Mesothelial cell of epicardium (in vitro differentiated cells): Measurements from ENCODE around the gene ZFHX2. TPM values are rescaled to one million over a fixed set of nuclear protein-coding genes. Genes with fewer than 3 reads are reported as not detected.
A peak's percentile ranks its signal among the peaks of the same experiment; 100 is the strongest.

ENCODE experiments used
- DNase-seq, 2 experiments: peaks; one replicate each; pipeline ENCODE4 v3.0.0; 2021; ENCODE audit warnings: low spot score in 2 of 2; ENCODE audit not compliant: unreplicated experiment in 2 of 2
- H3K27ac Mint-ChIP-seq: 2 replicates; pipeline ENCODE4 v1.8.0; 2021; ENCODE audit warnings: mixed read lengths
- H3K27me3 Mint-ChIP-seq: 2 replicates; pipeline ENCODE4 v1.8.0; 2021; ENCODE audit warnings: low read depth, mixed read lengths
- H3K36me3 Mint-ChIP-seq: 2 replicates; pipeline ENCODE4 v1.8.0; 2021; ENCODE audit warnings: mixed read lengths
- H3K4me1 Mint-ChIP-seq: 2 replicates; pipeline ENCODE4 v1.8.0; 2021; ENCODE audit warnings: mixed read lengths
- H3K4me3 Mint-ChIP-seq: 2 replicates; pipeline ENCODE4 v1.8.0; 2021; ENCODE audit warnings: mild to moderate bottlenecking, moderate library complexity, mixed read lengths
- H3K9me3 Mint-ChIP-seq: 2 replicates; pipeline ENCODE4 v1.8.0; 2021; ENCODE audit warnings: mixed read lengths
- total RNA-seq: library from RNA; stranded (reverse); gene quantifications from 3 replicates; pipeline ENCODE4 v1.2.1, GENCODE V29; 2021
- TF ChIP-seq, protein P1 (sequence below): fragments of 200-600 bp; sonication (generic); IDR thresholded peaks from one replicate; pipeline ENCODE4 v1.5.0; 2021; ENCODE audit warnings: antibody characterized with exemption; ENCODE audit not compliant: unreplicated experiment

ZFHX2 gene
- total RNA-seq, 1 donor from 2014 or later = 13.7 TPM

- Mint-ChIP-seq H3K27ac (peak overlapping the region; percentile 94), H3K36me3 (peaks cover 4% of the 10 kb centered on the region)
- TF ChIP-seq, protein P1, sequence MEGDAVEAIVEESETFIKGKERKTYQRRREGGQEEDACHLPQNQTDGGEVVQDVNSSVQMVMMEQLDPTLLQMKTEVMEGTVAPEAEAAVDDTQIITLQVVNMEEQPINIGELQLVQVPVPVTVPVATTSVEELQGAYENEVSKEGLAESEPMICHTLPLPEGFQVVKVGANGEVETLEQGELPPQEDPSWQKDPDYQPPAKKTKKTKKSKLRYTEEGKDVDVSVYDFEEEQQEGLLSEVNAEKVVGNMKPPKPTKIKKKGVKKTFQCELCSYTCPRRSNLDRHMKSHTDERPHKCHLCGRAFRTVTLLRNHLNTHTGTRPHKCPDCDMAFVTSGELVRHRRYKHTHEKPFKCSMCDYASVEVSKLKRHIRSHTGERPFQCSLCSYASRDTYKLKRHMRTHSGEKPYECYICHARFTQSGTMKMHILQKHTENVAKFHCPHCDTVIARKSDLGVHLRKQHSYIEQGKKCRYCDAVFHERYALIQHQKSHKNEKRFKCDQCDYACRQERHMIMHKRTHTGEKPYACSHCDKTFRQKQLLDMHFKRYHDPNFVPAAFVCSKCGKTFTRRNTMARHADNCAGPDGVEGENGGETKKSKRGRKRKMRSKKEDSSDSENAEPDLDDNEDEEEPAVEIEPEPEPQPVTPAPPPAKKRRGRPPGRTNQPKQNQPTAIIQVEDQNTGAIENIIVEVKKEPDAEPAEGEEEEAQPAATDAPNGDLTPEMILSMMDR = no peak
Observed at GRCh38 chr14:23555533-23555881, 3.9 kb upstream of the ZFHX2 start.

DNA sequence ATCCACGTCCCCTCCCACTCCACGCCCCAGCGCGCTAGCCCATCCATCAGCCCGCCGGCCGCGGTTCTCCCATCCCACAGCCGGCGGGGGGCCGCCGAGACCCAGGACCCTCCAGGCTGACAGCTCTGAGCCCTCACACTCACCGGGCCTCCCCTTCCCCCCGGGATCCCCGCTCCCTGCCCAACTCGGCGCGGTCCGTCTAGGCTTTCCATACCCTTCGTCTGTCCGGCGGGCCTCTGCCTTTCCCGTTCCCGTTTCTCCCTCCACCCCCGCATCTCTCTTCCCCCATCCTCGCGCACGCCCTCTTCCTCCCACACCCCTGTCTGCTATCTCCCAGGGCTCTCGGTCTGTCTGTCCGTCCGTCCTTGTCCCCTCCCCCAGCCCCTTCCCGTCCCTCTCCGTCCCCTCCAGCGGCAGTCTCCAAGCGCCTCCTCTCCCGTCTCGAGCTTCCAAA, 726 bp downstream of the ZFHX2 start:
- Mint-ChIP-seq H3K27ac (peak overlapping the region; percentile 80), H3K27me3 (no peaks in the 10 kb centered on the region), H3K4me1 (peaks cover 5% of the 10 kb centered on the region), H3K4me3 (no peak overlapping the region), H3K36me3 (no peaks in the 10 kb centered on the region), H3K9me3 (no peaks in the 10 kb centered on the region)
- DNase-seq = peak in 1 of 2 experiments; percentile 50
- TF ChIP-seq, protein P1 = no peak

More at GRCh38 chr14:23555533-23555881, 3.9 kb upstream of the ZFHX2 start:
- no peaks in the 10 kb centered on the region for H3K9me3 Mint-ChIP-seq
- DNase-seq = no peak
- H3K27me3 Mint-ChIP-seq = no peaks in the 10 kb centered on the region
- peaks cover 20% of the 10 kb centered on the region for H3K4me1 Mint-ChIP-seq
- H3K4me3 Mint-ChIP-seq = peak overlapping the region; percentile 92

DNA sequence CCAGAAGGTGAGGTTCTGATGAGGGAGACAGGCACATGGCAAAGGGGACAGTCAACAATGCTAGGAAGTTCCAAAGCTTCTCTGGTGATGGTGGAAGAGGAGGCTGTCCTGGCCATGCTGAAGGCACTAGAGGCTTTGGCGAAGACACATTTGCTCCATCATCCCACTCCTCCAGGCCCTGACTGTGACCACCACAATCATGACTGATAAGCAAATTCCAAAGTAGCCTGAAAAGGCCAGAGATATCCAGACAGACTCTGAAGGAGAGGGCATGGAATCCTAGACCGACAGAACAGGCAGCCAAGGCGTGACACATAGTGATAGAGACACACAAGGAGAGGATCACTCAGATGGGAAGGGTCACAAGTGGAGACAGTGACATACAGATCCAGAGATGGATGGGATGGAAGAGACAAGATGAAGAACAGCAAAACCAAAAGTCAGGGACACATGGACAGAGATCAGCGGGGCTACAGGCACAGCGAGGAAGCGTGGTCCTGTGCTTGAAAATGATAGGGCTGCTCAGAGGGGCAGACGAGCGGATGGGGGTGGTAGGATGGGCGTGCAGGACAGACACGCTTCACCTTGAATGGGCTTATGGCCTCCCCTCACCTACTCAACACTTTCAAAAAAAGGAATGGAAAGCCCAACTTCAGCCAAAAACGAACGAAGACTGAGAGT, 1.3 kb downstream of the ZFHX2 start:
- no peak overlapping the region for H3K4me3 Mint-ChIP-seq
- TF ChIP-seq, protein P1 = no peak
- H3K36me3 Mint-ChIP-seq = no peaks in the 10 kb centered on the region
- peaks cover 3% of the 10 kb centered on the region for H3K4me1 Mint-ChIP-seq
- no peak overlapping the region for H3K27ac Mint-ChIP-seq
- DNase-seq = no peak
- no peaks in the 10 kb centered on the region for H3K9me3 Mint-ChIP-seq
- no peaks in the 10 kb centered on the region for H3K27me3 Mint-ChIP-seq

- no peak overlapping the region for H3K27ac Mint-ChIP-seq
- no peak overlapping the region for H3K4me3 Mint-ChIP-seq
- no peaks in the 10 kb centered on the region for H3K27me3 Mint-ChIP-seq
- DNase-seq = no peak
- H3K36me3 Mint-ChIP-seq = no peaks in the 10 kb centered on the region
- TF ChIP-seq, protein P1 = no peak
- H3K4me1 Mint-ChIP-seq = peaks cover 8% of the 10 kb centered on the region
- H3K9me3 Mint-ChIP-seq = no peaks in the 10 kb centered on the region
Observed at GRCh38 chr14:23548351-23549318, 2.9 kb downstream of the ZFHX2 start.

GRCh38 chr14:23547924-23548323, 3.6 kb downstream of the ZFHX2 start:
- no peak overlapping the region for H3K27ac Mint-ChIP-seq
- H3K27me3 Mint-ChIP-seq = no peaks in the 10 kb centered on the region
- DNase-seq = no peak
- no peaks in the 10 kb centered on the region for H3K9me3 Mint-ChIP-seq
- TF ChIP-seq, protein P1 = no peak
- H3K4me1 Mint-ChIP-seq = peaks cover 8% of the 10 kb centered on the region
- H3K4me3 Mint-ChIP-seq = no peak overlapping the region
- H3K36me3 Mint-ChIP-seq = peaks cover 3% of the 10 kb centered on the region
